MCF 10A (cell line): ENCODE data around the gene ZDHHC22. TPM values are rescaled to one million over a fixed set of nuclear protein-coding genes. Genes with fewer than 3 reads are reported as not detected.

ENCODE experiments used
- BruUV-seq: library from RNA; stranded (reverse); fragments of 400-500 nt; replicated peaks from 2 replicates; lab custom pipeline; 2021; lab: Mats Ljungman, UMichigan
- CTCF ChIA-PET: fragments of 300-600 bp; sonication (Branson Sonifier 250); formaldehyde crosslinking; extraction: SDS; loops from one replicate; lab custom pipeline; 2021; ENCODE audit warnings: antibody characterized with exemption, inconsistent platforms; lab: Yijun Ruan, JAX
- POLR2A ChIA-PET: fragments of 300-600, 350-650 bp; sonication (Branson Sonifier 250); formaldehyde crosslinking; extraction: SDS; loops from one replicate; lab custom pipeline; 2020; ENCODE audit warnings: antibody characterized with exemption, inconsistent platforms; lab: Yijun Ruan, JAX
- DNase-seq: peaks from one replicate; pipeline ENCODE4 v3.0.0-alpha.2; 2018; ENCODE audit not compliant: unreplicated experiment
- H3K27ac Mint-ChIP-seq: one replicate; pipeline ENCODE4 v1.8.0; 2022; ENCODE audit warnings: mild to moderate bottlenecking, low read depth, mixed read lengths; ENCODE audit not compliant: unreplicated experiment
- H3K27me3 Mint-ChIP-seq: one replicate; pipeline ENCODE4 v1.8.0; 2022; ENCODE audit warnings: mixed read lengths; ENCODE audit not compliant: insufficient read depth, unreplicated experiment
- H3K36me3 Mint-ChIP-seq: one replicate; pipeline ENCODE4 v1.8.0; 2022; ENCODE audit warnings: mild to moderate bottlenecking, moderate library complexity, mixed read lengths; ENCODE audit not compliant: insufficient read depth, unreplicated experiment
- H3K4me1 Mint-ChIP-seq: one replicate; pipeline ENCODE4 v1.8.0; 2022; ENCODE audit warnings: mixed read lengths; ENCODE audit not compliant: insufficient read depth, unreplicated experiment
- H3K4me3 Mint-ChIP-seq: one replicate; pipeline ENCODE4 v1.8.0; 2022; ENCODE audit warnings: mild to moderate bottlenecking, moderate library complexity, mixed read lengths; ENCODE audit not compliant: unreplicated experiment
- H3K9me3 Mint-ChIP-seq: one replicate; pipeline ENCODE4 v1.8.0; 2022; ENCODE audit warnings: mixed read lengths; ENCODE audit not compliant: unreplicated experiment
- CTCF ChIP-seq: fragments of 200-600 bp; IDR thresholded peaks from one replicate; pipeline ENCODE4 v1.8.0; 2022; ENCODE audit warnings: antibody characterized with exemption, mild to moderate bottlenecking; ENCODE audit not compliant: unreplicated experiment
- intact Hi-C: fragments of 100-400 bp; cut with micrococcal nuclease; formaldehyde crosslinking; loops from 2 replicates; pipeline ENCODE4 v1.14.1; 2022
- total RNA-seq: library from RNA; stranded (reverse); gene quantifications from 2 replicates; pipeline ENCODE4 v1.2.3, GENCODE V29; 2022

Gene ZDHHC22
- total RNA-seq, 1 experiment from 2014 or later = not detected

- DNase-seq = peak; percentile 23
- H3K27me3 Mint-ChIP-seq = no peaks in the 10 kb centered on the region
- ChIA-PET CTCF (interaction anchor here (0.6 to 17.4 kb wide), 13 partner anchors 13 to 387 kb away, joined by 3 to 338 read pairs (median 3); no protein-coding TSS in a partner anchor), POLR2A (interaction anchor here (0.6 to 4.3 kb wide), 18 partner anchors 8 to 562 kb away, joined by 3 to 31 read pairs (median 4); partner anchors contain the start of genes ANGEL1, GSTZ1, IRF2BPL and POMT2)
- TSS peak; percentile 86 for BruUV-seq
- H3K4me3 Mint-ChIP-seq = peak overlapping the region; percentile 98
- intact Hi-C loops = loop anchor here (10.0 kb wide), 1 partner anchor 382 kb away; no protein-coding TSS in a partner anchor
- H3K27ac Mint-ChIP-seq = peak overlapping the region; percentile 99
- no peaks in the 10 kb centered on the region for H3K9me3 Mint-ChIP-seq
- no peak for TF ChIP-seq CTCF
- H3K36me3 Mint-ChIP-seq = peaks cover 5% of the 10 kb centered on the region
- peaks cover 43% of the 10 kb centered on the region for H3K4me1 Mint-ChIP-seq
Measured at GRCh38 chr14:77097006-77097699, 44.4 kb downstream of the ZDHHC22 start.

GRCh38 chr14:77094672-77095284 is 46.8 kb downstream of the ZDHHC22 start:
- H3K4me3 Mint-ChIP-seq = no peak overlapping the region
- intact Hi-C loops = loop anchor here (1.0 to 10.0 kb wide), 5 partner anchors 24 to 380 kb away; no protein-coding TSS in a partner anchor

GRCh38 chr14:77092676-77093075 is 48.9 kb downstream of the ZDHHC22 start:
- Mint-ChIP-seq H3K4me3 (no peak overlapping the region), H3K27me3 (no peaks in the 10 kb centered on the region), H3K27ac (no peak overlapping the region), H3K36me3 (no peaks in the 10 kb centered on the region), H3K9me3 (no peaks in the 10 kb centered on the region), H3K4me1 (peaks cover 19% of the 10 kb centered on the region)
- POLR2A ChIA-PET = no interaction called here
- DNase-seq = no peak
- BruUV-seq = no TSS peak
- intact Hi-C loops = loop anchor here (10.0 kb wide), 1 partner anchor 378 kb away; no protein-coding TSS in a partner anchor
- CTCF ChIA-PET = interaction anchor here (0.6 to 17.4 kb wide), 6 partner anchors 10 to 219 kb away, joined by 3 to 338 read pairs (median 12); no protein-coding TSS in a partner anchor
- TF ChIP-seq CTCF = no peak

More at GRCh38 chr14:77094672-77095284, 46.8 kb downstream of the ZDHHC22 start:
- ChIA-PET CTCF (interaction anchor here (0.6 to 17.4 kb wide), 33 partner anchors 9 to 226 kb away, joined by 3 to 338 read pairs (median 4); no protein-coding TSS in a partner anchor), POLR2A (interaction anchor here (1.0 to 1.4 kb wide), 4 partner anchors 24 to 219 kb away, joined by 3 to 6 read pairs (median 6); no protein-coding TSS in a partner anchor)
- no peaks in the 10 kb centered on the region for H3K27me3 Mint-ChIP-seq
- BruUV-seq = no TSS peak
- DNase-seq = peak; percentile 88
- H3K36me3 Mint-ChIP-seq = peaks cover 5% of the 10 kb centered on the region
- H3K4me1 Mint-ChIP-seq = peaks cover 29% of the 10 kb centered on the region
- peak overlapping the region; percentile 21 for H3K27ac Mint-ChIP-seq
- no peaks in the 10 kb centered on the region for H3K9me3 Mint-ChIP-seq
- peak; percentile 81 for TF ChIP-seq CTCF

GRCh38 chr14:77091518-77091917 is 50.1 kb downstream of the ZDHHC22 start:
- CTCF ChIA-PET = interaction anchor here (0.5 to 17.4 kb wide), 8 partner anchors 19 to 909 kb away, joined by 3 to 338 read pairs (median 3); no protein-coding TSS in a partner anchor
- no peaks in the 10 kb centered on the region for H3K27me3 Mint-ChIP-seq

More at GRCh38 chr14:77091518-77091917, 50.1 kb downstream of the ZDHHC22 start:
- intact Hi-C loops = loop anchor here (10.0 kb wide), 1 partner anchor 377 kb away; no protein-coding TSS in a partner anchor
- no peak for DNase-seq
- TF ChIP-seq CTCF = no peak
- peaks cover 11% of the 10 kb centered on the region for H3K4me1 Mint-ChIP-seq
- no peaks in the 10 kb centered on the region for H3K9me3 Mint-ChIP-seq
- H3K4me3 Mint-ChIP-seq = no peak overlapping the region
- H3K27ac Mint-ChIP-seq = no peak overlapping the region
- POLR2A ChIA-PET = interaction anchor here (0.8 to 1.2 kb wide), 2 partner anchors 12 to 62 kb away, joined by 3 to 4 read pairs; no protein-coding TSS in a partner anchor
- no TSS peak for BruUV-seq
- H3K36me3 Mint-ChIP-seq = no peaks in the 10 kb centered on the region
